HepG2 (cell line): ENCODE data around the gene TNFRSF25. TPM values are rescaled to one million over a fixed set of nuclear protein-coding genes. Genes with fewer than 3 reads are reported as not detected.

Experiments used
- BCL6 ChIP-seq: IDR thresholded peaks from 2 replicates; pipeline ENCODE4 v1.6.1; 2016; ENCODE audit warnings: missing genetic modification reagents, missing compliant biosample characterization
- IKZF5 ChIP-seq: IDR thresholded peaks from 2 replicates; pipeline ENCODE4 v1.6.1; 2018; ENCODE audit warnings: missing genetic modification reagents, mild to moderate bottlenecking, missing compliant biosample characterization
- IRF2 ChIP-seq: IDR thresholded peaks from 2 replicates; pipeline ENCODE4 v1.6.1; 2018; ENCODE audit warnings: missing genetic modification reagents, missing compliant biosample characterization
- KDM2A ChIP-seq: sonication (generic); formaldehyde crosslinking; IDR thresholded peaks from 2 replicates; pipeline ENCODE4 v1.4.0; 2020; ENCODE audit warnings: low read depth, missing genetic modification reagents, borderline replicate concordance
- NFE2 ChIP-seq: sonication (generic); formaldehyde crosslinking; IDR thresholded peaks from 2 replicates; pipeline ENCODE4 v1.4.0; 2020; ENCODE audit warnings: missing genetic modification reagents
- NKX3-1 ChIP-seq: sonication (generic); formaldehyde crosslinking; IDR thresholded peaks from 2 replicates; pipeline ENCODE4 v1.5.0; 2020; ENCODE audit warnings: missing genetic modification reagents
- NR2F1 ChIP-seq, 2 experiments: fragments of 450-650 bp in 1 of 2; formaldehyde crosslinking in 1 of 2; IDR thresholded peaks; 2 replicates each; pipeline versions ENCODE4 v1.5.0 to v1.6.1; 2016 to 2020; ENCODE audit warnings: mild to moderate bottlenecking in 1 of 2, missing compliant biosample characterization in 1 of 2, missing genetic modification reagents in 1 of 2, moderate library complexity in 1 of 2
- PRMT3 ChIP-seq: sonication (generic); formaldehyde crosslinking; IDR thresholded peaks from 2 replicates; pipeline ENCODE4 v1.8.1; 2022; ENCODE audit warnings: low read depth, mild to moderate bottlenecking, moderate library complexity, missing genetic modification reagents, borderline replicate concordance
- RBFOX2 ChIP-seq: fragments of 200-400 bp; formaldehyde crosslinking; IDR thresholded peaks from 2 replicates; pipeline ENCODE4 v1.6.1; 2017; ENCODE audit warnings: low read depth, mild to moderate bottlenecking, low read length
- SIX4 ChIP-seq: sonication (generic); formaldehyde crosslinking; IDR thresholded peaks from 2 replicates; pipeline ENCODE4 v1.4.0; 2020; ENCODE audit warnings: missing genetic modification reagents
- SMC3 ChIP-seq: IDR thresholded peaks from 2 replicates; pipeline ENCODE4 v1.6.1; 2011; ENCODE audit warnings: low read length, improper control_type of control experiment
- SP1 ChIP-seq, 2 experiments: fragments of 450-650 bp in 1 of 2; sonication (generic) in 1 of 2; formaldehyde crosslinking in 1 of 2; IDR thresholded peaks; 2 replicates each; pipeline versions ENCODE4 v1.4.0 to v1.6.1; 2016 to 2020; ENCODE audit warnings: missing genetic modification reagents in 1 of 2
- STAG1 ChIP-seq: sonication (generic); formaldehyde crosslinking; IDR thresholded peaks from 2 replicates; pipeline ENCODE4 v1.4.0; 2020; ENCODE audit warnings: missing genetic modification reagents
- ZFP41 ChIP-seq: sonication (generic); formaldehyde crosslinking; IDR thresholded peaks from 2 replicates; pipeline ENCODE4 v1.4.0; 2020; ENCODE audit warnings: mild to moderate bottlenecking, missing genetic modification reagents, borderline replicate concordance
- ZFP62 ChIP-seq: sonication (generic); formaldehyde crosslinking; IDR thresholded peaks from 2 replicates; pipeline ENCODE4 v1.4.0; 2020; ENCODE audit warnings: missing genetic modification reagents
- ZNF430 ChIP-seq: sonication (generic); formaldehyde crosslinking; IDR thresholded peaks from 2 replicates; pipeline ENCODE4 v1.9.0; 2021; ENCODE audit warnings: mild to moderate bottlenecking, missing genetic modification reagents
- ZNF598 ChIP-seq: sonication (generic); formaldehyde crosslinking; IDR thresholded peaks from 2 replicates; pipeline ENCODE4 v1.5.1; 2020; ENCODE audit warnings: mild to moderate bottlenecking, missing genetic modification reagents, borderline replicate concordance
- ZNF607 ChIP-seq: sonication (generic); formaldehyde crosslinking; IDR thresholded peaks from 2 replicates; pipeline ENCODE4 v1.5.1; 2020; ENCODE audit warnings: missing genetic modification reagents, mild to moderate bottlenecking, borderline replicate concordance
- ZNF660 ChIP-seq: sonication (generic); formaldehyde crosslinking; IDR thresholded peaks from 2 replicates; pipeline ENCODE4 v1.5.1; 2020; ENCODE audit warnings: mild to moderate bottlenecking, low read depth, missing genetic modification reagents, borderline replicate concordance
- ZNF672 ChIP-seq: sonication (generic); formaldehyde crosslinking; IDR thresholded peaks from 2 replicates; pipeline ENCODE4 v1.8.1; 2022; ENCODE audit warnings: missing genetic modification reagents
- ZNF691 ChIP-seq: sonication (generic); formaldehyde crosslinking; IDR thresholded peaks from 2 replicates; pipeline ENCODE4 v1.4.0; 2020; ENCODE audit warnings: missing genetic modification reagents, low read depth, mild to moderate bottlenecking, borderline replicate concordance
- ZNF75D ChIP-seq: sonication (generic); formaldehyde crosslinking; IDR thresholded peaks from 2 replicates; pipeline ENCODE4 v1.8.1; 2023; ENCODE audit warnings: missing genetic modification reagents, mild to moderate bottlenecking, borderline replicate concordance
- ZNF781 ChIP-seq: sonication (generic); formaldehyde crosslinking; IDR thresholded peaks from 2 replicates; pipeline ENCODE4 v1.5.1; 2020; ENCODE audit warnings: borderline replicate concordance, mild to moderate bottlenecking, missing genetic modification reagents; ENCODE audit errors: not compliant biosample characterization
- polyA plus RNA-seq, 8 experiments: library from polyadenylated mRNA; depleted of rRNA in 3 of 8; stranded (reverse) in 7 of 8; unstranded in 1 of 8; fragments of >200 nt; fragmentation: Illumina TruSeq in 4 of 8; extraction: Trizol in 4 of 8; gene quantifications; 2 replicates each; pipeline versions ENCODE4 v1.2.1 to v1.2.3, GENCODE V29; 2011 to 2016; ENCODE audit warnings: low read depth in 4 of 8, missing spikeins in 1 of 8, mixed read lengths in 1 of 8; ENCODE audit not compliant: insufficient read depth in 1 of 8
- total RNA-seq, 5 experiments: library from RNA; depleted of rRNA; stranded (reverse); fragments of >200 nt; fragmentation: Illumina TruSeq; extraction: Trizol; gene quantifications; 2 replicates each; pipeline ENCODE4 v1.2.3, GENCODE V29; 2016; ENCODE audit warnings: low read depth in 1 of 5

The TNFRSF25 gene
- total and polyA plus RNA-seq, 2 of the 13 experiments (the other 11 are each of a cell fraction or from before 2014, with no cell fraction given): 1.4 to 1.5 TPM

DNA sequence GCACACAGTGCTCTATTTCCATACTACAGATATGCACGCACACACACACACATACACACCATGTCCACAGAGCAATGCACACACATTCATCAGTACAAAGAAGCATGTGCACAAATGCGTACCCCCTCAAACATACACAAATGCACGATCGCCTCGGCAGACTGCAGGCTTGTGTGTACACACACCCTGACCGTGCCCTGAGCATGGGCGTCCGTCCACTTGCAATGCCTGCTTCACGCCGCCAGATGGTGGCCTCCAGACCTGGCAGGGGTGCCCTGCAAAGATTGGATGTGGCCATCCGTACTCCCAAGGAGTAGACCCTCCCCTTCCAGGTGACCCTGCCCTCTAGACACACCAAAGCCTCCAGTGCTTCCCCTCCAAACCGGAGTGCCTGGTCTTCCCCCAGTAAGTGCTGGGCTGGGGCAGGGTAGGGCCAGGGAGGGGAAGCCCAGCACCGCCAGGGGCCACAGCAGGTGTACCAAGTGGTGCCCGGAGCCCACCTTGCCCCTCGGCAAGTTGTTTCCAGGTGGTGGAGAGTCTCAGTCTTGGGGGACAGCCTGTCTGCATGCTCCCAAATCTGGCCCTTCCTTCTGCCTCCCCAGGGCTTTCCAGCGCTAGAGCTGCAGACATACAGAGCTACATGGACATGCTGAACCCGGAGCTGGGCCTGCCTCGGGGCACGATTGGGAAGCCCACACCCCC is 20.8 kb downstream of the TNFRSF25 start (continued):
- TF ChIP-seq IKZF5 (CRISPR knock-in tag): no peak
- no peak for TF ChIP-seq ZNF781 (CRISPR knock-in tag)
- no peak for TF ChIP-seq ZFP62 (CRISPR knock-in tag)
- no peak for TF ChIP-seq SP1 (IDR thresholded peaks at IDR 0.05)
- 0 out of 2 replicates have a peak, but pooled peaks have one; percentile 32 for TF ChIP-seq SP1 (CRISPR knock-in tag; IDR thresholded peaks at IDR 0.05)
- 0 out of 2 replicates have a peak, but pooled peaks have one; percentile 35 for TF ChIP-seq ZNF607 (CRISPR knock-in tag)
- 0 out of 4 replicates have a peak, but pooled peaks of 1 of the 2 experiments have one; percentile 28 for TF ChIP-seq NR2F1 (CRISPR knock-in tag; IDR thresholded peaks at IDR 0.05)
- peak; percentile 22; the same call in 1 of the 2 replicates for TF ChIP-seq BCL6 (CRISPR knock-in tag)
- peak; percentile 49; the same call in 1 of the 2 replicates for TF ChIP-seq SMC3
- TF ChIP-seq ZNF660 (CRISPR knock-in tag): no peak
- no peak for TF ChIP-seq PRMT3
- peak; percentile 56; the same call in 1 of the 2 replicates for TF ChIP-seq KDM2A (CRISPR knock-in tag)
- no peak for TF ChIP-seq NFE2 (CRISPR knock-in tag)
- no peak for TF ChIP-seq ZNF75D (CRISPR knock-in tag)
- peak; percentile 50; the same call in 1 of the 2 replicates for TF ChIP-seq ZNF691 (CRISPR knock-in tag)
- TF ChIP-seq ZNF430 (CRISPR knock-in tag): 0 out of 2 replicates have a peak, but pooled peaks have one; percentile 61
- peak; percentile 69 for TF ChIP-seq STAG1 (CRISPR knock-in tag)
- TF ChIP-seq NKX3-1 (CRISPR knock-in tag): no peak
- peak; percentile 60; the same call in 1 of the 2 replicates for TF ChIP-seq ZNF598
- TF ChIP-seq ZNF672 (CRISPR knock-in tag): no peak
- peak; percentile 49; the same call in 1 of the 2 replicates for TF ChIP-seq IRF2 (CRISPR knock-in tag)
- peak; percentile 51; the same call in 1 of the 2 replicates for TF ChIP-seq RBFOX2
- no peak for TF ChIP-seq SIX4 (CRISPR knock-in tag)
- no peak for TF ChIP-seq ZFP41 (CRISPR knock-in tag)
